Type B pancreatic cell (in vitro differentiated cells): ENCODE data around the gene AP2A2. TPM values are rescaled to one million over a fixed set of nuclear protein-coding genes. Genes with fewer than 3 reads are reported as not detected.
A peak's percentile ranks its signal among the peaks of the same experiment; 100 is the strongest.

Source experiments
- DNase-seq: peaks from one replicate; pipeline ENCODE4 v3.0.0; 2021; ENCODE audit warnings: mixed read lengths; ENCODE audit not compliant: unreplicated experiment; ENCODE audit errors: extremely low spot score
- H3K27ac Mint-ChIP-seq: 2 replicates; pipeline ENCODE4 v1.8.0; 2021; ENCODE audit warnings: mild to moderate bottlenecking, mixed read lengths
- H3K27me3 Mint-ChIP-seq: 2 replicates; pipeline ENCODE4 v1.8.0; 2021; ENCODE audit warnings: mixed read lengths
- H3K36me3 Mint-ChIP-seq: 2 replicates; pipeline ENCODE4 v1.8.0; 2021; ENCODE audit warnings: mixed read lengths
- H3K4me1 Mint-ChIP-seq: one replicate; pipeline ENCODE4 v1.8.0; 2021; ENCODE audit warnings: mixed read lengths; ENCODE audit not compliant: unreplicated experiment
- H3K4me3 Mint-ChIP-seq: 2 replicates; pipeline ENCODE4 v1.8.0; 2021; ENCODE audit warnings: mild to moderate bottlenecking, mixed read lengths
- H3K9me3 Mint-ChIP-seq: 2 replicates; pipeline ENCODE4 v1.8.0; 2021; ENCODE audit warnings: mixed read lengths
- CTCF ChIP-seq: fragments of 200-600 bp; sonication (generic); conservative IDR thresholded peaks from 2 replicates; pipeline ENCODE4 v1.5.0; 2021; ENCODE audit warnings: antibody characterized with exemption, mild to moderate bottlenecking
- total RNA-seq: library from RNA; stranded (reverse); gene quantifications from 2 replicates; pipeline ENCODE4 v1.2.1, GENCODE V29; 2021; ENCODE audit warnings: low replicate concordance

The AP2A2 gene
- total RNA-seq, 1 donor from 2014 or later: 109 TPM

- Mint-ChIP-seq H3K9me3 (no peaks in the 10 kb centered on the region), H3K4me3 (no peak overlapping the region), H3K36me3 (no peaks in the 10 kb centered on the region), H3K27me3 (no peaks in the 10 kb centered on the region), H3K4me1 (peaks cover 4% of the 10 kb centered on the region), H3K27ac (no peak overlapping the region)
- no peak for DNase-seq
- TF ChIP-seq CTCF: no peak
These were observed 129.5 kb downstream of the AP2A2 start for GRCh38 chr11:1055109-1055703.

GRCh38 chr11:1055990-1056771 is 130.5 kb downstream of the AP2A2 start:
- peaks cover under 1% of the 10 kb centered on the region for H3K4me1 Mint-ChIP-seq
- no peaks in the 10 kb centered on the region for H3K9me3 Mint-ChIP-seq
- TF ChIP-seq CTCF: no peak
- no peaks in the 10 kb centered on the region for H3K36me3 Mint-ChIP-seq
- no peak for DNase-seq
- H3K4me3 Mint-ChIP-seq: no peak overlapping the region
- no peaks in the 10 kb centered on the region for H3K27me3 Mint-ChIP-seq
- no peak overlapping the region for H3K27ac Mint-ChIP-seq

DNA sequence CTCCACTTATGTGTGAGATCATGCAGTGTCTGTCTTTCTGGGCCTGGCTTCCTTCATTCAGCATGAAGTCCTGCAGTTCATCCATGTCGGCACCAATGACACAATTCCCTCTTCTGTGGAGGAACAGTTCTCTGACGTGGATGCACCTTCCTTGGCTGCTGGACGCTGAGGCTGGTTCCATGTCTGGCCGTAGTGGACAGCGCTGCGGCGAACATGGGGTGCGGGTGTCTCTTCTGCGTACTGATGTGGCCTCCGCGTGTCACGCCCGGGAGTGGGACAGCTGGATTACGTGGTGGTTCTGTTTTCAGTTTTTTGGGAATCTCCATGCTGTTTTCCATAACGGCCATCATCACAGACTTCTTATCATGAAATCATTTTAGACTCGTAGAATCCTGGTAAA is 132.1 kb downstream of the AP2A2 start:
- Mint-ChIP-seq H3K4me1 (no peaks in the 10 kb centered on the region), H3K9me3 (peaks cover 8% of the 10 kb centered on the region), H3K27me3 (peaks cover 2% of the 10 kb centered on the region), H3K36me3 (no peaks in the 10 kb centered on the region), H3K4me3 (no peak overlapping the region), H3K27ac (no peak overlapping the region)
- no peak for TF ChIP-seq CTCF
- no peak for DNase-seq

DNA sequence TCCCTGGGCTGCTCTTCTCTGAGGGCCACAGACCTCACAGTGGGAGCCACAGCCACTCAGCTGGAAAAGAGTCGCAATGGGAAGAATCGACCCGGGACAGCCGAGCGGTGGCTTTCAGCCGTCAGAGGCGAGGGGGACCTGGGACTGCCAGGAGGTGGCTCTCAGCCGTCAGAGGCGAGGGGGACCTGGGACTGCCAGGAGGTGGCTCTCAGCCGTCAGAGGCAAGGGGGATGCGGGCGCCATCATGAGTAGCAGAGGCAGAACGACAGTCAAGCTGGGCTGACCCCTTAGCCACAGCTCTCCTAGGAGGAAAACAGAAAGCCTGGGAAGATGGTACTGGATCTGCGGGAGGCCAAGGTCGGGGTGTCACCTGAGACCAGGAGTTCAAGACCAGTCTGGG is 134.1 kb downstream of the AP2A2 start:
- Mint-ChIP-seq H3K36me3 (no peaks in the 10 kb centered on the region), H3K4me1 (no peaks in the 10 kb centered on the region), H3K4me3 (no peak overlapping the region), H3K27ac (no peak overlapping the region), H3K27me3 (peaks cover 7% of the 10 kb centered on the region), H3K9me3 (peaks cover 8% of the 10 kb centered on the region)
- no peak for TF ChIP-seq CTCF
- DNase-seq: no peak

DNA sequence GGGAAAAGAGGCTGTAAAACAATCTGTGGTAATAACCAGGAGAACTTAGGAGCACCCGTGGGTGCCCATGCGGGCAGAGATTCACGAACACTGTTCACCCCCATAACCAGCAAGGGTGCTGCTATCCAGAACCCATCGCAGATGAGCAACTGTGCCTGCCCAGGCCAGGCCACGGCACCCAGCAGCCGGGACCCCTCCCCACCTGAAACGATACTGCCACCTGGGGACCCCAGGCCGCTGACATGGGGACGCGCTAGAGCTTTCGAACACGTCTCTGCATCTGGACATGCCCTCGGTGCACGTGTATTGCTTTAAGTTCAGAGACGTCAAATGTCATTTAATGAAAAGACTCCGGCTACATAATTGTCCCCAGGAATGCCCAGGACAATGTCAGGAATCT is 134.7 kb downstream of the AP2A2 start:
- H3K9me3 Mint-ChIP-seq: peaks cover 8% of the 10 kb centered on the region
- peak overlapping the region; percentile 53 for H3K27ac Mint-ChIP-seq
- peaks cover 7% of the 10 kb centered on the region for H3K27me3 Mint-ChIP-seq
- no peaks in the 10 kb centered on the region for H3K36me3 Mint-ChIP-seq
- H3K4me1 Mint-ChIP-seq: no peaks in the 10 kb centered on the region
- no peak for DNase-seq
- no peak overlapping the region for H3K4me3 Mint-ChIP-seq
- no peak for TF ChIP-seq CTCF
